HepG2 (cell line): ENCODE results near the gene BCAS1.

Experiments used
- ATF1 ChIP-seq: IDR thresholded peaks from 2 replicates; pipeline ENCODE4 v1.6.1; 2016; ENCODE audit warnings: mild to moderate bottlenecking, control low read depth
- EP300 ChIP-seq, 3 experiments: sonication (generic) in 1 of 3; formaldehyde crosslinking in 1 of 3; IDR thresholded peaks; 2 replicates each; pipeline versions ENCODE4 v1.5.1 to v1.6.1; 2011 to 2020; ENCODE audit warnings: low read depth in 2 of 3, low read length in 2 of 3, borderline replicate concordance in 1 of 3, improper control_type of control experiment in 1 of 3, mild to moderate bottlenecking in 1 of 3, missing genetic modification reagents in 1 of 3, moderate library complexity in 1 of 3
- EZH2 ChIP-seq: conservative IDR thresholded peaks from 2 replicates; pipeline ENCODE4 v1.6.1; 2012; ENCODE audit warnings: mild to moderate bottlenecking, low read depth, low read length, moderate library complexity
- KAT2B ChIP-seq: fragments of 150-350 bp; IDR thresholded peaks from 2 replicates; pipeline ENCODE4 v1.6.1; 2014; ENCODE audit warnings: low read depth, low read length, borderline replicate concordance
- MEIS2 ChIP-seq: sonication (generic); formaldehyde crosslinking; IDR thresholded peaks from 2 replicates; pipeline ENCODE4 v1.9.0; 2021; ENCODE audit warnings: mild to moderate bottlenecking, missing genetic modification reagents
- ZBTB1 ChIP-seq: sonication (generic); formaldehyde crosslinking; IDR thresholded peaks from 2 replicates; pipeline ENCODE4 v1.4.0; 2020; ENCODE audit warnings: missing genetic modification reagents, borderline replicate concordance
- ZNF225 ChIP-seq: sonication (generic); formaldehyde crosslinking; IDR thresholded peaks from 2 replicates; pipeline ENCODE4 v1.4.0; 2020; ENCODE audit warnings: mild to moderate bottlenecking, missing genetic modification reagents
- ZNF382 ChIP-seq: sonication (generic); formaldehyde crosslinking; IDR thresholded peaks from 2 replicates; pipeline ENCODE4 v1.5.0; 2020; ENCODE audit warnings: missing genetic modification reagents, mild to moderate bottlenecking, borderline replicate concordance
- ZNF816 ChIP-seq: sonication (generic); formaldehyde crosslinking; IDR thresholded peaks from 2 replicates; pipeline ENCODE4 v1.8.0; 2022; ENCODE audit warnings: missing genetic modification reagents, mild to moderate bottlenecking, borderline replicate concordance
- TF ChIP-seq, protein P1 (sequence below): sonication (generic); formaldehyde crosslinking; IDR thresholded peaks from 2 replicates; pipeline ENCODE4 v1.4.0; 2020; ENCODE audit warnings: missing genetic modification reagents
- TF ChIP-seq, protein P2 (sequence below): sonication (generic); formaldehyde crosslinking; IDR thresholded peaks from 2 replicates; pipeline ENCODE4 v1.5.1; 2020; ENCODE audit warnings: mild to moderate bottlenecking, missing genetic modification reagents, moderate library complexity

DNA sequence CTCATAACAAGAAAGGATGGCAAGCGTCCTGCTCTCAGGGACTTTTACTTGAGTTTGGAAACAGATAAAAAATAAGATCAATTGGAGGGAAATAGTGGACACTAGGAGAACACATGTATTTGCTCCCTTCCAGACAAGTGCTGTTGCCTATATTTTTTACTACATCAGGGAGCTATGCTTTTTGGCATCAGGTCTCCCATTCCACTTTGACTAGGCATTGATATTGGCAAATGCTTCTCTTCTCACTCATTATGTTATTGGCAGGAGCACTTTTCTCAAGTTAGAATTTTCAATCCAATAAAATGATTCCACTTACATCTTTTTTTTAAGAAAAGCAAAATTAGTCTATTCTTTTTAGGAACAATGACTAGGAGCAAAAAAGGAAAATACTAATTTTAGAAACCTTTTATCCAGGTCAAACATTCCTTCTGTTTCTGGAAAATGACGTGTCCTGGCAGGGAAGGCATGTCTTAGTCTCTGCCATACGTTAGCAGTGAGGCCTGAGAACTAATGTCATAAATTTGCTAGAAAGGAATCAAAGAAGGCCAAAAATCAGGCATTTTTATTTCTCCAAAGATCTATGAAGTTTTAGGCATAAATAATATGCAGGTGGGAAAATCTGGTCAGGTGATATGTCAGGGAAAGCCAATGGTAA is 21.4 kb downstream of the BCAS1 start:
- TF ChIP-seq ZNF382 (CRISPR knock-in tag) = no peak
- TF ChIP-seq ZNF225 (CRISPR knock-in tag) = no peak
- TF ChIP-seq EP300 (IDR thresholded peaks at IDR 0.05; ENCODE audit: low read depth in 2 of 2, low read length in 2 of 2) = no peak
- no peak for TF ChIP-seq EP300 (CRISPR knock-in tag; IDR thresholded peaks at IDR 0.05; ENCODE audit: borderline replicate concordance)
- no peak for TF ChIP-seq ATF1 (CRISPR knock-in tag)
- no peak for TF ChIP-seq KAT2B
- TF ChIP-seq ZBTB1 (CRISPR knock-in tag) = no peak
- no peak for TF ChIP-seq MEIS2 (CRISPR knock-in tag)
- TF ChIP-seq, protein P1, sequence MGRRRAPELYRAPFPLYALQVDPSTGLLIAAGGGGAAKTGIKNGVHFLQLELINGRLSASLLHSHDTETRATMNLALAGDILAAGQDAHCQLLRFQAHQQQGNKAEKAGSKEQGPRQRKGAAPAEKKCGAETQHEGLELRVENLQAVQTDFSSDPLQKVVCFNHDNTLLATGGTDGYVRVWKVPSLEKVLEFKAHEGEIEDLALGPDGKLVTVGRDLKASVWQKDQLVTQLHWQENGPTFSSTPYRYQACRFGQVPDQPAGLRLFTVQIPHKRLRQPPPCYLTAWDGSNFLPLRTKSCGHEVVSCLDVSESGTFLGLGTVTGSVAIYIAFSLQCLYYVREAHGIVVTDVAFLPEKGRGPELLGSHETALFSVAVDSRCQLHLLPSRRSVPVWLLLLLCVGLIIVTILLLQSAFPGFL = no peak
- TF ChIP-seq, protein P2, sequence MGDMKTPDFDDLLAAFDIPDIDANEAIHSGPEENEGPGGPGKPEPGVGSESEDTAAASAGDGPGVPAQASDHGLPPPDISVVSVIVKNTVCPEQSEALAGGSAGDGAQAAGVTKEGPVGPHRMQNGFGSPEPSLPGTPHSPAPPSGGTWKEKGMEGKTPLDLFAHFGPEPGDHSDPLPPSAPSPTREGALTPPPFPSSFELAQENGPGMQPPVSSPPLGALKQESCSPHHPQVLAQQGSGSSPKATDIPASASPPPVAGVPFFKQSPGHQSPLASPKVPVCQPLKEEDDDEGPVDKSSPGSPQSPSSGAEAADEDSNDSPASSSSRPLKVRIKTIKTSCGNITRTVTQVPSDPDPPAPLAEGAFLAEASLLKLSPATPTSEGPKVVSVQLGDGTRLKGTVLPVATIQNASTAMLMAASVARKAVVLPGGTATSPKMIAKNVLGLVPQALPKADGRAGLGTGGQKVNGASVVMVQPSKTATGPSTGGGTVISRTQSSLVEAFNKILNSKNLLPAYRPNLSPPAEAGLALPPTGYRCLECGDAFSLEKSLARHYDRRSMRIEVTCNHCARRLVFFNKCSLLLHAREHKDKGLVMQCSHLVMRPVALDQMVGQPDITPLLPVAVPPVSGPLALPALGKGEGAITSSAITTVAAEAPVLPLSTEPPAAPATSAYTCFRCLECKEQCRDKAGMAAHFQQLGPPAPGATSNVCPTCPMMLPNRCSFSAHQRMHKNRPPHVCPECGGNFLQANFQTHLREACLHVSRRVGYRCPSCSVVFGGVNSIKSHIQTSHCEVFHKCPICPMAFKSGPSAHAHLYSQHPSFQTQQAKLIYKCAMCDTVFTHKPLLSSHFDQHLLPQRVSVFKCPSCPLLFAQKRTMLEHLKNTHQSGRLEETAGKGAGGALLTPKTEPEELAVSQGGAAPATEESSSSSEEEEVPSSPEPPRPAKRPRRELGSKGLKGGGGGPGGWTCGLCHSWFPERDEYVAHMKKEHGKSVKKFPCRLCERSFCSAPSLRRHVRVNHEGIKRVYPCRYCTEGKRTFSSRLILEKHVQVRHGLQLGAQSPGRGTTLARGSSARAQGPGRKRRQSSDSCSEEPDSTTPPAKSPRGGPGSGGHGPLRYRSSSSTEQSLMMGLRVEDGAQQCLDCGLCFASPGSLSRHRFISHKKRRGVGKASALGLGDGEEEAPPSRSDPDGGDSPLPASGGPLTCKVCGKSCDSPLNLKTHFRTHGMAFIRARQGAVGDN (CRISPR knock-in tag) = no peak
- no peak for TF ChIP-seq EZH2
- no peak for TF ChIP-seq ZNF816 (CRISPR knock-in tag)
